Measurements from ENCODE around the gene DCT. TPM values are rescaled to one million over a fixed set of nuclear protein-coding genes. Genes with fewer than 3 reads are reported as not detected.

The DCT gene
- total RNA-seq, 8 experiments from 2014 or later: 0.10 to 0.95 (median 0.43) TPM; not detected in 1

DNA sequence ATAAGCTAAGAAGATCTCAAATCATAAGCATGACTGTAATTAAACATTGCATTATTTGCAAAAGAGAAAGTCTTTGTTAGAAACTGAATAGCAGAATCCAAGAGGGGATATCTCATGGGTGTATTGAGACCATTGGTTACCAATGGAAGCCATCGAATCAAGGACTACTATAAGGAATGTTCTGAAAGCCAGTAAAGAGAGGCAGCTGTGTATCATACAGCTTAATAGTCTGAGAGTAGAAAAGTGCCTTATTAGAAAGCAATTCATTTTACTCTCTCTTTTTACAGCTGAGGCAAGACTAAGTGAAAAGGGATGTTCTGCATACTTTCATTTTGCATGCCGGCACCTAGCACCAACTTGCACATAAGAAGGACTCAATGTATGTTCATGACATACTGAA lies 7.6 kb upstream of the DCT start:
- Histone ChIP-seq H3K27ac (no peak overlapping the region), H3K4me1 (replicated peaks in 1 of 2) (peaks cover 0 to 9% of the 10 kb centered on the region in 2 donors), H3K4me3 (no peak overlapping the region)
- WGBS, 10 experiments: 38 to 100% (median 56%) methylated on average over 1 to 2 of the region's 2 CpGs; no CpG with 5 or more reads in 1 of the 10 experiments
- in situ Hi-C loops (cut with MboI; ENCODE audit: low pct_unique_long_range_greater_than_20kb in 2 of 9, low sequenced_read_pairs in 9 of 9, unreplicated experiment in 9 of 9): no loop called here
- peak in 3 of 8 experiments; percentile 46 to 94 (median 65) for ATAC-seq (replicated peaks in 6 of 8)

- no peak for ATAC-seq (replicated peaks in 6 of 8)
- in situ Hi-C loops (cut with MboI; ENCODE audit: low pct_unique_long_range_greater_than_20kb in 2 of 9, low sequenced_read_pairs in 9 of 9, unreplicated experiment in 9 of 9): no loop called here
Measured at GRCh38 chr13:94483970-94484369, 4.5 kb upstream of the DCT start.

GRCh38 chr13:94481941-94482340 lies 2.5 kb upstream of the DCT start:
- in situ Hi-C loops (cut with MboI; ENCODE audit: low pct_unique_long_range_greater_than_20kb in 2 of 9, low sequenced_read_pairs in 9 of 9, unreplicated experiment in 9 of 9): no loop called here
- no peak overlapping the region for H3K4me3 ChIP-seq
- peaks cover 13 to 16% of the 10 kb centered on the region in 2 donors for H3K4me1 ChIP-seq (replicated peaks in 1 of 2)
- WGBS, 10 experiments: 19 to 92% (median 73%) methylated on average over 1 to 7 of the region's 7 CpGs
- peak in 2 of 8 experiments; percentile 63 to 83 for ATAC-seq (replicated peaks in 6 of 8)
- no peak overlapping the region for H3K27ac ChIP-seq

More at GRCh38 chr13:94483970-94484369, 4.5 kb upstream of the DCT start:
- Histone ChIP-seq H3K4me3 (no peak overlapping the region), H3K4me1 (replicated peaks in 1 of 2) (peaks cover 13 to 23% of the 10 kb centered on the region in 2 donors), H3K27ac (no peak overlapping the region)
- WGBS, 10 experiments: 0 to 100% (median 78%) methylated on average over 1 to 5 of the region's 5 CpGs; no CpG with 5 or more reads in 1 of the 10 experiments

- Histone ChIP-seq H3K4me1 (replicated peaks in 1 of 2) (peaks cover 13 to 14% of the 10 kb centered on the region in 2 donors), H3K27ac (peak overlapping the region in 1 of 2 donors; percentile 18), H3K4me3 (no peak overlapping the region)
- in situ Hi-C loops (cut with MboI; ENCODE audit: low pct_unique_long_range_greater_than_20kb in 2 of 9, low sequenced_read_pairs in 9 of 9, unreplicated experiment in 9 of 9): no loop called here
- WGBS, 10 experiments: 0 to 100% (median 91%) methylated on average over 2 of the region's 3 CpGs; no CpG with 5 or more reads in 2 of the 10 experiments
- ATAC-seq (replicated peaks in 6 of 8): peak in 4 of 8 experiments; percentile 20 to 60 (median 54)
Measured at GRCh38 chr13:94480672-94481145, 1.2 kb upstream of the DCT start.

GRCh38 chr13:94478913-94479312 lies 569 bp downstream of the DCT start:
- ATAC-seq (replicated peaks in 6 of 8): no peak
- H3K4me1 ChIP-seq (replicated peaks in 1 of 2): peaks cover 13 to 14% of the 10 kb centered on the region in 2 donors
- WGBS, 10 experiments: 0 to 100% (median 78%) methylated on average over 1 to 6 of the region's 11 CpGs
- in situ Hi-C loops (cut with MboI; ENCODE audit: low pct_unique_long_range_greater_than_20kb in 2 of 9, low sequenced_read_pairs in 9 of 9, unreplicated experiment in 9 of 9): no loop called here
- H3K4me3 ChIP-seq: no peak overlapping the region
- no peak overlapping the region for H3K27ac ChIP-seq

- no peaks in the 10 kb centered on the region for H3K4me1 ChIP-seq (replicated peaks in 1 of 2)
- 40 to 100% (median 88%) methylated on average over 1 to 2 of the region's 2 CpGs for WGBS, 10 experiments
- no peak for ATAC-seq (replicated peaks in 6 of 8)
- H3K4me3 ChIP-seq: no peak overlapping the region
- in situ Hi-C loops (cut with MboI; ENCODE audit: low pct_unique_long_range_greater_than_20kb in 2 of 9, low sequenced_read_pairs in 9 of 9, unreplicated experiment in 9 of 9): no loop called here
- H3K27ac ChIP-seq: no peak overlapping the region
Measured at GRCh38 chr13:94470126-94470525, 9.4 kb downstream of the DCT start.

DNA sequence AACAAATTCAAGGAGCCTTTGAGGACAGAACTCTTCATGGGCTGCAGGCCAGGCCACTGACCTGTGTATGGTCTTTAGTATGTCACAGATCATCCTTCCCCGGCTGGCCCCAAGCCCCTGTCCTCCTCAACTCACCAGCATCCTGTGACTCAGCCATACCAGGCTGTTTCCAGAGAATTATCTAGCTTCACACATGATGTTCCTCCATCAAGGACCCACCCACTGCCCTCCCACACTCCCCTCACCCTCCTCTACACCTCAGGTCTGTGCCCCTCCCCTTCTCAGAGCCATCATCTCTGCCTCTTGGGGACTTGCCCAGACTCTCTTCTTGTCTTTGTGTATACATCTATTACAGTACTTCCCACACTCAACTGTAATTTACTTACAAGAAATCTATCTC lies 14.7 kb downstream of the DCT start:
- ATAC-seq (replicated peaks in 6 of 8): peak in 3 of 8 experiments; percentile 27 to 76 (median 43)

DNA sequence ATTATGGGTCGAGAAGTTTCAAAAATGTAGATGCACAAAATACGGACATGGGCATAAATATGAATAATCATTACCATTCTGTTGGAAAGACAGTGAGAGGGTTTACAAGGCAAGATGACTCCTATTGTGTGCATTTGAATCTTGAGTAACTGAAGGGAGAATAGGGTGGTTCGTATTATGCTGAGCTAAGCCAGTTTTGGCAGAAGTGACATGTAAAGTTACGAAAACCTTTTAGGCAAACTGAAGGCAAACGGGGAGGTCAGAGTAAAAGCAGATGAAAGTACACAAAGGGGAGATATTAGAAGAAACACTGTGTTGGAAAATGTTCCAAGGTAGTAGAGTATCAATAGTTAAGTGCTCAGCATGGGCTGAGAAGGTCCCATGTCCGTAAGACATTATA lies 16.8 kb downstream of the DCT start:
- ATAC-seq (replicated peaks in 6 of 8): no peak
- in situ Hi-C loops (cut with MboI; ENCODE audit: low pct_unique_long_range_greater_than_20kb in 2 of 9, low sequenced_read_pairs in 9 of 9, unreplicated experiment in 9 of 9): no loop called here
- no peaks in the 10 kb centered on the region for H3K4me1 ChIP-seq (replicated peaks in 1 of 2)
- H3K27ac ChIP-seq: no peak overlapping the region
- WGBS, 10 experiments: 23 to 100% (median 85%) methylated on average over 2 to 6 of the region's 6 CpGs
- no peak overlapping the region for H3K4me3 ChIP-seq

More for the DNA sequence above, 14.7 kb downstream of the DCT start:
- no peaks in the 10 kb centered on the region for H3K4me1 ChIP-seq (replicated peaks in 1 of 2)
- WGBS, 10 experiments: 63 to 75% methylated on average over 1 of the region's 1 CpG; no CpG with 5 or more reads in 8 of the 10 experiments
- H3K4me3 ChIP-seq: no peak overlapping the region
- no peak overlapping the region for H3K27ac ChIP-seq
- in situ Hi-C loops (cut with MboI; ENCODE audit: low pct_unique_long_range_greater_than_20kb in 2 of 9, low sequenced_read_pairs in 9 of 9, unreplicated experiment in 9 of 9): no loop called here

GRCh38 chr13:94459116-94459515 lies 20.4 kb downstream of the DCT start:
- Histone ChIP-seq H3K27ac (no peak overlapping the region), H3K4me3 (no peak overlapping the region), H3K4me1 (replicated peaks in 1 of 2) (no peaks in the 10 kb centered on the region)
- in situ Hi-C loops (cut with MboI; ENCODE audit: low pct_unique_long_range_greater_than_20kb in 2 of 9, low sequenced_read_pairs in 9 of 9, unreplicated experiment in 9 of 9): no loop called here
- no peak for ATAC-seq (replicated peaks in 6 of 8)
- WGBS, 10 experiments: 13 to 100% (median 89%) methylated on average over 1 of the region's 1 CpG; no CpG with 5 or more reads in 3 of the 10 experiments

GRCh38 chr13:94455414-94455813 lies 24.1 kb downstream of the DCT start:
- no peak overlapping the region for H3K4me3 ChIP-seq
- H3K27ac ChIP-seq: no peak overlapping the region
- WGBS, 10 experiments: 14 to 100% (median 87%) methylated on average over 1 to 2 of the region's 2 CpGs; no CpG with 5 or more reads in 2 of the 10 experiments
- ATAC-seq (replicated peaks in 6 of 8): no peak
- in situ Hi-C loops (cut with MboI; ENCODE audit: low pct_unique_long_range_greater_than_20kb in 2 of 9, low sequenced_read_pairs in 9 of 9, unreplicated experiment in 9 of 9): no loop called here
- no peaks in the 10 kb centered on the region for H3K4me1 ChIP-seq (replicated peaks in 1 of 2)

GRCh38 chr13:94454906-94455305 lies 24.6 kb downstream of the DCT start:
- no peaks in the 10 kb centered on the region for H3K4me1 ChIP-seq (replicated peaks in 1 of 2)
- WGBS, 10 experiments: 13 to 100% (median 70%) methylated on average over 1 to 2 of the region's 2 CpGs; no CpG with 5 or more reads in 2 of the 10 experiments
- no peak overlapping the region for H3K27ac ChIP-seq
- in situ Hi-C loops (cut with MboI; ENCODE audit: low pct_unique_long_range_greater_than_20kb in 2 of 9, low sequenced_read_pairs in 9 of 9, unreplicated experiment in 9 of 9): no loop called here
- ATAC-seq (replicated peaks in 6 of 8): peak in 1 of 8 experiments; percentile 44
- H3K4me3 ChIP-seq: no peak overlapping the region

GRCh38 chr13:94454334-94454733 lies 25.1 kb downstream of the DCT start:
- in situ Hi-C loops (cut with MboI; ENCODE audit: low pct_unique_long_range_greater_than_20kb in 2 of 9, low sequenced_read_pairs in 9 of 9, unreplicated experiment in 9 of 9): no loop called here
- no peak for ATAC-seq (replicated peaks in 6 of 8)
- no peak overlapping the region for H3K27ac ChIP-seq

GRCh38 chr13:94444826-94445225 lies 34.7 kb downstream of the DCT start:
- H3K27ac ChIP-seq: no peak overlapping the region
- H3K4me3 ChIP-seq: no peak overlapping the region
- no peaks in the 10 kb centered on the region for H3K4me1 ChIP-seq (replicated peaks in 1 of 2)
- in situ Hi-C loops (cut with MboI; ENCODE audit: low pct_unique_long_range_greater_than_20kb in 2 of 9, low sequenced_read_pairs in 9 of 9, unreplicated experiment in 9 of 9): loop anchor here in 6 of 9 experiments (10.0 to 25.0 kb wide), 4 partner anchors 117 to 692 kb away; partner anchors contain the start of gene GPR180 (in 4 of the 6)
- no peak for ATAC-seq (replicated peaks in 6 of 8)

More at GRCh38 chr13:94454334-94454733, 25.1 kb downstream of the DCT start:
- H3K4me1 ChIP-seq (replicated peaks in 1 of 2): no peaks in the 10 kb centered on the region
- no peak overlapping the region for H3K4me3 ChIP-seq
